ENCODE data around the gene PLD6.

Gene PLD6

DNA sequence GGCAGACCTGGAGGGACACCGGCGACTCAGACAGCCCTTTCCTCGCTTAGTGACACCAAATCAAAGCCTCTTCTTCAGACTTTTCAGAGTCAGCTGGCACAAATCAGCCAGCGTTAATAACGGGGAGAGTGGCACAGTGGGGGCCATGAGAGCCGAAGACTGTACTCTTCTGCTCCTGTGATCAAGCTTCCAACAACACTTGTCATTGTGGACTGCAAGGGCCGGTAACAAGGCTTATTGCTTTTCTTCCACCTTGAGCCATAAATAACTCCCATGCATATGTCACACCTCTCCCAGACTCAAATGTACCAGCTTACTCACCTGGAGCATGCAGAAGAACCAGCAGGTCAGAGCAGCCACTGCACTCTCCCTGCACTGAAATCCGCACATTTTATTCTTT, 18.0 kb upstream of the PLD6 start (continued):
- TF ChIP-seq, protein P1, sequence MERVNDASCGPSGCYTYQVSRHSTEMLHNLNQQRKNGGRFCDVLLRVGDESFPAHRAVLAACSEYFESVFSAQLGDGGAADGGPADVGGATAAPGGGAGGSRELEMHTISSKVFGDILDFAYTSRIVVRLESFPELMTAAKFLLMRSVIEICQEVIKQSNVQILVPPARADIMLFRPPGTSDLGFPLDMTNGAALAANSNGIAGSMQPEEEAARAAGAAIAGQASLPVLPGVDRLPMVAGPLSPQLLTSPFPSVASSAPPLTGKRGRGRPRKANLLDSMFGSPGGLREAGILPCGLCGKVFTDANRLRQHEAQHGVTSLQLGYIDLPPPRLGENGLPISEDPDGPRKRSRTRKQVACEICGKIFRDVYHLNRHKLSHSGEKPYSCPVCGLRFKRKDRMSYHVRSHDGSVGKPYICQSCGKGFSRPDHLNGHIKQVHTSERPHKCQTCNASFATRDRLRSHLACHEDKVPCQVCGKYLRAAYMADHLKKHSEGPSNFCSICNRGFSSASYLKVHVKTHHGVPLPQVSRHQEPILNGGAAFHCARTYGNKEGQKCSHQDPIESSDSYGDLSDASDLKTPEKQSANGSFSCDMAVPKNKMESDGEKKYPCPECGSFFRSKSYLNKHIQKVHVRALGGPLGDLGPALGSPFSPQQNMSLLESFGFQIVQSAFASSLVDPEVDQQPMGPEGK (CRISPR knock-in tag; IDR thresholded peaks at IDR 0.05; ENCODE audit: borderline replicate concordance): no peak
- TF ChIP-seq BACH2 (CRISPR knock-in tag; IDR thresholded peaks at IDR 0.05; ENCODE audit: borderline replicate concordance): no peak

DNA sequence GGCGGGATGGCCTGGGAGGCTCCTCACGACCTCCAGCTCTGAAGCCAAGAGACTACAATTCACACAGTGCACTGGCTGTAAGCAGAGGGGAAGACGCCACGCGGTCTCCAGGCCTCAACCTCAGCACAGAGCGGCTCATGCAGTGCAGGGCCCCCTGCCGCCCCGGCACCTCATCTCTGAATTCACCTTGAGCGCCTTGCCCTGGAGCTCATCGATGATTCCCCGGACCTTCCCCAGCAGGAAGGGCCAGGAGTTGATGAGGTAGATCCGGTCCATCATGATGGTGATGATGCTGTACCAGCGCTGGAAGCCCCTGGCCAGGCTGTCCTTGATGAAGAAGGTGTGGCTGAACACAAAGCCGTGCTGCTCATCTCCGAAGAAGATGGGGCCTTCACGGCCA, 17.6 kb upstream of the PLD6 start:
- ATAC-seq: no peak
- no peak for TF ChIP-seq ZNF8 (CRISPR knock-in tag; IDR thresholded peaks at IDR 0.05)
- no peak for TF ChIP-seq GLIS3 (CRISPR knock-in tag; IDR thresholded peaks at IDR 0.05)
- TF ChIP-seq ZFP30 (CRISPR knock-in tag; IDR thresholded peaks at IDR 0.05): no peak
- no peak for TF ChIP-seq BACH2 (CRISPR knock-in tag; IDR thresholded peaks at IDR 0.05; ENCODE audit: borderline replicate concordance)
- TF ChIP-seq ZC3H10 (CRISPR knock-in tag; IDR thresholded peaks at IDR 0.05): no peak
- TF ChIP-seq, protein P2, sequence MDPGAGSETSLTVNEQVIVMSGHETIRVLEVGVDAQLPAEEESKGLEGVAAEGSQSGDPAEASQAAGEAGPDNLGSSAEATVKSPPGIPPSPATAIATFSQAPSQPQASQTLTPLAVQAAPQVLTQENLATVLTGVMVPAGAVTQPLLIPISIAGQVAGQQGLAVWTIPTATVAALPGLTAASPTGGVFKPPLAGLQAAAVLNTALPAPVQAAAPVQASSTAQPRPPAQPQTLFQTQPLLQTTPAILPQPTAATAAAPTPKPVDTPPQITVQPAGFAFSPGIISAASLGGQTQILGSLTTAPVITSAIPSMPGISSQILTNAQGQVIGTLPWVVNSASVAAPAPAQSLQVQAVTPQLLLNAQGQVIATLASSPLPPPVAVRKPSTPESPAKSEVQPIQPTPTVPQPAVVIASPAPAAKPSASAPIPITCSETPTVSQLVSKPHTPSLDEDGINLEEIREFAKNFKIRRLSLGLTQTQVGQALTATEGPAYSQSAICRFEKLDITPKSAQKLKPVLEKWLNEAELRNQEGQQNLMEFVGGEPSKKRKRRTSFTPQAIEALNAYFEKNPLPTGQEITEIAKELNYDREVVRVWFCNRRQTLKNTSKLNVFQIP (CRISPR knock-in tag; IDR thresholded peaks at IDR 0.05; ENCODE audit: borderline replicate concordance, low read depth): no peak
- no peak for TF ChIP-seq ISL1 (CRISPR knock-in tag; IDR thresholded peaks at IDR 0.05)
- TF ChIP-seq TOX (CRISPR knock-in tag; IDR thresholded peaks at IDR 0.05; ENCODE audit: borderline replicate concordance): no peak
- no peak for TF ChIP-seq PPARA (CRISPR knock-in tag; IDR thresholded peaks at IDR 0.05; ENCODE audit: borderline replicate concordance)
- TF ChIP-seq CSDC2 (CRISPR knock-in tag; IDR thresholded peaks at IDR 0.05): no peak
- TF ChIP-seq, protein P3, sequence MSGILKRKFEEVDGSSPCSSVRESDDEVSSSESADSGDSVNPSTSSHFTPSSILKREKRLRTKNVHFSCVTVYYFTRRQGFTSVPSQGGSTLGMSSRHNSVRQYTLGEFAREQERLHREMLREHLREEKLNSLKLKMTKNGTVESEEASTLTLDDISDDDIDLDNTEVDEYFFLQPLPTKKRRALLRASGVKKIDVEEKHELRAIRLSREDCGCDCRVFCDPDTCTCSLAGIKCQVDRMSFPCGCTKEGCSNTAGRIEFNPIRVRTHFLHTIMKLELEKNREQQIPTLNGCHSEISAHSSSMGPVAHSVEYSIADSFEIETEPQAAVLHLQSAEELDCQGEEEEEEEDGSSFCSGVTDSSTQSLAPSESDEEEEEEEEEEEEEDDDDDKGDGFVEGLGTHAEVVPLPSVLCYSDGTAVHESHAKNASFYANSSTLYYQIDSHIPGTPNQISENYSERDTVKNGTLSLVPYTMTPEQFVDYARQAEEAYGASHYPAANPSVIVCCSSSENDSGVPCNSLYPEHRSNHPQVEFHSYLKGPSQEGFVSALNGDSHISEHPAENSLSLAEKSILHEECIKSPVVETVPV (CRISPR knock-in tag; IDR thresholded peaks at IDR 0.05): no peak
- no peak for TF ChIP-seq OSR1 (CRISPR knock-in tag; IDR thresholded peaks at IDR 0.05)
- TF ChIP-seq, protein P4, sequence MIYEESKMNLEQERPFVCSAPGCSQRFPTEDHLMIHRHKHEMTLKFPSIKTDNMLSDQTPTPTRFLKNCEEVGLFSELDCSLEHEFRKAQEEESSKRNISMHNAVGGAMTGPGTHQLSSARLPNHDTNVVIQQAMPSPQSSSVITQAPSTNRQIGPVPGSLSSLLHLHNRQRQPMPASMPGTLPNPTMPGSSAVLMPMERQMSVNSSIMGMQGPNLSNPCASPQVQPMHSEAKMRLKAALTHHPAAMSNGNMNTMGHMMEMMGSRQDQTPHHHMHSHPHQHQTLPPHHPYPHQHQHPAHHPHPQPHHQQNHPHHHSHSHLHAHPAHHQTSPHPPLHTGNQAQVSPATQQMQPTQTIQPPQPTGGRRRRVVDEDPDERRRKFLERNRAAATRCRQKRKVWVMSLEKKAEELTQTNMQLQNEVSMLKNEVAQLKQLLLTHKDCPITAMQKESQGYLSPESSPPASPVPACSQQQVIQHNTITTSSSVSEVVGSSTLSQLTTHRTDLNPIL (CRISPR knock-in tag; IDR thresholded peaks at IDR 0.05; ENCODE audit: low read depth): no peak
- no peak for TF ChIP-seq RARB (CRISPR knock-in tag; IDR thresholded peaks at IDR 0.05)
- no peak for TF ChIP-seq ARNTL (CRISPR knock-in tag; IDR thresholded peaks at IDR 0.05; ENCODE audit: borderline replicate concordance, low read depth)

DNA sequence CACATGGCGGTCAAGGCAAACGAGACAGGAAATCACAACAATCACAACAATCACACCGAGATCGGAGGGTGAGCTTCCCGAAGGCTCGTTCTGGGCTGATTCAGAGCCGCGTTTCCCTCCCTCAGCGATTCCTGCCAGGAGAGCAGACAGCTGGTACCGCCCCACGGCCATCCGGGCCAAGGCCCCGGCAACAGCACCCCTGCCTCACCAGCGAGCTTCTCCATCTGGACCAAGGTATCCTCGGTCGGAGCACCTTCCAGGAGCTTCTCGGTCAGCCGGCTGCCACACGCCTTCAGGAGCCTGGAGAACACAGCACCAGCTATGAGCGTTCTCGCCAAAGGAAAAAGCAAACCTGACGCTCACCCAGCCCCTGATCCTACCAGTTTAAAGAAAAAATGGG, 15.2 kb upstream of the PLD6 start:
- TF ChIP-seq RARB (CRISPR knock-in tag; IDR thresholded peaks at IDR 0.05) (no peak), ESRRG (CRISPR knock-in tag; IDR thresholded peaks at IDR 0.05) (no peak), ZNF8 (CRISPR knock-in tag; IDR thresholded peaks at IDR 0.05) (no peak), ZNF565 (CRISPR knock-in tag; conservative IDR thresholded peaks at IDR 0.05; ENCODE audit: low read depth) (no peak), ZC3H10 (CRISPR knock-in tag; IDR thresholded peaks at IDR 0.05) (no peak), TOX (CRISPR knock-in tag; IDR thresholded peaks at IDR 0.05; ENCODE audit: borderline replicate concordance) (no peak), ZFP3 (CRISPR knock-in tag; IDR thresholded peaks at IDR 0.05) (no peak), BACH2 (CRISPR knock-in tag; IDR thresholded peaks at IDR 0.05; ENCODE audit: borderline replicate concordance) (no peak), CSDC2 (CRISPR knock-in tag; IDR thresholded peaks at IDR 0.05) (no peak), ISL1 (CRISPR knock-in tag; IDR thresholded peaks at IDR 0.05) (no peak), TCF4 (CRISPR knock-in tag; IDR thresholded peaks at IDR 0.05; ENCODE audit: borderline replicate concordance) (no peak)
- TF ChIP-seq, protein P4 (CRISPR knock-in tag; IDR thresholded peaks at IDR 0.05; ENCODE audit: low read depth): no peak
- TF ChIP-seq, protein P1 (CRISPR knock-in tag; IDR thresholded peaks at IDR 0.05; ENCODE audit: borderline replicate concordance): no peak
- TF ChIP-seq, protein P2 (CRISPR knock-in tag; IDR thresholded peaks at IDR 0.05; ENCODE audit: borderline replicate concordance, low read depth): no peak
- ATAC-seq: no peak

All from SK-N-SH treated with all-trans-retinoic acid at 6 μM for 48 hours (cell line).